Fibroblast of the aortic adventitia (primary cell): ENCODE results near the gene WAPL. TPM values are rescaled to one million over a fixed set of nuclear protein-coding genes. Genes with fewer than 3 reads are reported as not detected.
"Not testable (repeated sequence)": the region's sequence is repeated elsewhere in the genome, so short reads cannot be mapped to it uniquely, and the experiment has no call there.

Experiments
- DNase-seq: peaks from one replicate; pipeline ENCODE4 v3.0.0-alpha.2; 2010; ENCODE audit warnings: low read depth
- H3K4me3 ChIP-seq: 2 replicates; pipeline ENCODE4 v1.5.1; 2011; ENCODE audit warnings: low read depth, mild to moderate bottlenecking, control low read depth, low read length, moderate library complexity
- CTCF ChIP-seq: IDR thresholded peaks from 2 replicates; pipeline ENCODE4 v1.5.1; 2011; ENCODE audit warnings: mild to moderate bottlenecking, low read length, control low read depth, inconsistent platforms; ENCODE audit not compliant: insufficient read depth
- total RNA-seq: library from RNA; depleted of rRNA; stranded (reverse); fragments of >200 nt; gene quantifications from 2 replicates; pipeline ENCODE4 v1.2.3, GENCODE V29; 2012; ENCODE audit warnings: low replicate concordance

Gene WAPL
- total RNA-seq, 1 donor = 40.9 TPM

GRCh38 chr10:86536294-86536861, 14.8 kb upstream of the WAPL start:
- DNase-seq = no peak
- no peak overlapping the region for H3K4me3 ChIP-seq
- no peak for TF ChIP-seq CTCF

- TF ChIP-seq CTCF = no peak
- H3K4me3 ChIP-seq = peak overlapping the region; percentile 54
- DNase-seq = no peak
Measured at GRCh38 chr10:86535132-86535882, 13.7 kb upstream of the WAPL start.

GRCh38 chr10:86533328-86533727, 11.7 kb upstream of the WAPL start:
- H3K4me3 ChIP-seq = no peak overlapping the region
- TF ChIP-seq CTCF = no peak
- no peak for DNase-seq

- not testable (repeated sequence) for H3K4me3 ChIP-seq, DNase-seq
Measured at GRCh38 chr10:86528736-86529135, 7.1 kb upstream of the WAPL start.

GRCh38 chr10:86526606-86527005, 5.0 kb upstream of the WAPL start:
- no peak for DNase-seq
- H3K4me3 ChIP-seq = no peak overlapping the region
- TF ChIP-seq CTCF = no peak

DNA sequence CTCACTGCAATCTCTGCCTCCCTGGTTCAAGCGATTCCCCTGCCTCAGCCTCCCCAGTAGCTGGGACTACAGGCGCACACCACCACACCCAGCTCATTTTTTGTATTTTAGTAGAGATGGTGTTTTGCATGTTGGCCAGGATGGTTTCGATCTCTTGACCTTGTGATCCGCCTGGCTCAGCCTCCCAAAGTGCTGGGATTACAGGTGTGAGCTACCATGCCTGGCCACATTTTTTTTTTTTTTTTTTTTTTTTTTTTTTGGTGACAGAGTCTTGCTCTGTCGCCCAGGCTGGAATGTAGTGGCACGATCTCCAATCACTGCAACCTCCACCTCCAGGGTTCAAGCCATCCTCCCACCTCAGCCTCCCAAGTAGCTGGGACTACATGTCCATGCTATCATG, 4.1 kb upstream of the WAPL start:
- DNase-seq = not testable (repeated sequence)

GRCh38 chr10:86524225-86524962, 2.8 kb upstream of the WAPL start:
- no peak for TF ChIP-seq CTCF

More for the DNA sequence above, 4.1 kb upstream of the WAPL start:
- H3K4me3 ChIP-seq = not testable (repeated sequence)

More at GRCh38 chr10:86524225-86524962, 2.8 kb upstream of the WAPL start:
- no peak overlapping the region for H3K4me3 ChIP-seq
- no peak for DNase-seq
